Lower leg skin (tissue), 4 donors: ENCODE data around the gene IGFBP6. TPM values are rescaled to one million over a fixed set of nuclear protein-coding genes. Genes with fewer than 3 reads are reported as not detected.

ENCODE experiments used
- DNase-seq, 2 donors: peaks; one replicate each; pipeline ENCODE4 v3.0.0-alpha.2; 2019; ENCODE audit warnings: low spot score in 2 of 2
- H3K4me3 ChIP-seq: fragments of 200-600 bp; sonication (generic); 2 replicates; pipeline ENCODE4 v1.5.1; 2017; ENCODE audit warnings: mild to moderate bottlenecking, low read depth; ENCODE audit not compliant: poor library complexity, severe bottlenecking
- POLR2A ChIP-seq, 2 donors: fragments of 450-650 bp; IDR thresholded peaks; one replicate each; pipeline ENCODE4 v1.6.1; 2016 to 2017; ENCODE audit warnings: antibody characterized with exemption in 2 of 2, mild to moderate bottlenecking in 1 of 2, moderate library complexity in 1 of 2
- WGBS, 2 donors: methylation state at CpG; one replicate each; pipeline ENCODE4 v1.1.5; 2018; 5-methylcytosine and 5-hydroxymethylcytosine counted together
- intact Hi-C: fragments of 100-400 bp; cut with DNase I; formaldehyde crosslinking; loops from one replicate; pipeline ENCODE4 v1.15.0; 2023; ENCODE audit warnings: low total_unique reads
- total RNA-seq, 4 donors: library from RNA; depleted of rRNA; stranded (reverse); fragments of >200 nt; gene quantifications; one replicate each; pipeline ENCODE4 v1.1.0, GENCODE V29; 2016
- TF ChIP-seq, protein P1 (sequence below), 3 donors: fragments of 450-650 bp; IDR thresholded peaks; one replicate each; pipeline ENCODE4 v1.5.1; 2016; ENCODE audit warnings: antibody characterized with exemption in 3 of 3, mild to moderate bottlenecking in 3 of 3, moderate library complexity in 2 of 3

The IGFBP6 gene, protein sequence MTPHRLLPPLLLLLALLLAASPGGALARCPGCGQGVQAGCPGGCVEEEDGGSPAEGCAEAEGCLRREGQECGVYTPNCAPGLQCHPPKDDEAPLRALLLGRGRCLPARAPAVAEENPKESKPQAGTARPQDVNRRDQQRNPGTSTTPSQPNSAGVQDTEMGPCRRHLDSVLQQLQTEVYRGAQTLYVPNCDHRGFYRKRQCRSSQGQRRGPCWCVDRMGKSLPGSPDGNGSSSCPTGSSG
- total RNA-seq = 100 to 1,000 TPM in 1 of 4 donors, 10 to 100 TPM in 3; 22.0 to 508 (median 68.9) TPM

DNA sequence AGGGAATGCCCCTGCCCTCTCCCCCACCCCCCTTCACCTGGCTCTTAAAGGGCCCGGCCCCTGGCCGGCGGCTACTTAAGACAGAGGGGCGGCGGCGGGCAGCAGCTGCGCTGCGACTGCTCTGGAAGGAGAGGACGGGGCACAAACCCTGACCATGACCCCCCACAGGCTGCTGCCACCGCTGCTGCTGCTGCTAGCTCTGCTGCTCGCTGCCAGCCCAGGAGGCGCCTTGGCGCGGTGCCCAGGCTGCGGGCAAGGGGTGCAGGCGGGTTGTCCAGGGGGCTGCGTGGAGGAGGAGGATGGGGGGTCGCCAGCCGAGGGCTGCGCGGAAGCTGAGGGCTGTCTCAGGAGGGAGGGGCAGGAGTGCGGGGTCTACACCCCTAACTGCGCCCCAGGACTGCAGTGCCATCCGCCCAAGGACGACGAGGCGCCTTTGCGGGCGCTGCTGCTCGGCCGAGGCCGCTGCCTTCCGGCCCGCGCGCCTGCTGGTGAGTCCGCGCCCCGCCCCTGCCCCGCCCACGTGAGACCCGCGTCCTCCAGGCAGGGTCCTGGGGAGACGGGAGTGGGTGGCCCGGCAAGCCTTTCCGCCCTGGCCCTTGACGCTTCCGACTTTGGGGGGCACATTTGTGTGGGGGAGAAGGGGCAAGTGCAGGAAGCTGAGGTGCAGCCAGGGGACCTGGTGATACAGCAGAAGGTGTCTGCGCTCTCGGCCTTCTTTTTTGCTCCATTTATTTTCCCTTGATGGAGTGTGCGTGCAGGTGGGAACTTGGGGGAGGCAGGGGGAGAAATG lies at the start of gene IGFBP6:
Gene IGFBP6 (plus strand): TSS at position 104 of the 790 bp plus-strand sequence. CDS start 51 bp downstream, at position 155.
- TF ChIP-seq, protein P1, sequence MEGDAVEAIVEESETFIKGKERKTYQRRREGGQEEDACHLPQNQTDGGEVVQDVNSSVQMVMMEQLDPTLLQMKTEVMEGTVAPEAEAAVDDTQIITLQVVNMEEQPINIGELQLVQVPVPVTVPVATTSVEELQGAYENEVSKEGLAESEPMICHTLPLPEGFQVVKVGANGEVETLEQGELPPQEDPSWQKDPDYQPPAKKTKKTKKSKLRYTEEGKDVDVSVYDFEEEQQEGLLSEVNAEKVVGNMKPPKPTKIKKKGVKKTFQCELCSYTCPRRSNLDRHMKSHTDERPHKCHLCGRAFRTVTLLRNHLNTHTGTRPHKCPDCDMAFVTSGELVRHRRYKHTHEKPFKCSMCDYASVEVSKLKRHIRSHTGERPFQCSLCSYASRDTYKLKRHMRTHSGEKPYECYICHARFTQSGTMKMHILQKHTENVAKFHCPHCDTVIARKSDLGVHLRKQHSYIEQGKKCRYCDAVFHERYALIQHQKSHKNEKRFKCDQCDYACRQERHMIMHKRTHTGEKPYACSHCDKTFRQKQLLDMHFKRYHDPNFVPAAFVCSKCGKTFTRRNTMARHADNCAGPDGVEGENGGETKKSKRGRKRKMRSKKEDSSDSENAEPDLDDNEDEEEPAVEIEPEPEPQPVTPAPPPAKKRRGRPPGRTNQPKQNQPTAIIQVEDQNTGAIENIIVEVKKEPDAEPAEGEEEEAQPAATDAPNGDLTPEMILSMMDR (IDR thresholded peaks at IDR 0.05) = no peak
- TF ChIP-seq POLR2A (IDR thresholded peaks at IDR 0.05) = no peak
- intact Hi-C loops = no loop called here
- H3K4me3 ChIP-seq = peak within 1 kb of the TSS; percentile 56
- DNase-seq = peak in 1 of 2 donors; percentile 91
- WGBS, 2 donors = 2 to 3% methylated on average over 23 to 42 of the region's 51 CpGs

DNA sequence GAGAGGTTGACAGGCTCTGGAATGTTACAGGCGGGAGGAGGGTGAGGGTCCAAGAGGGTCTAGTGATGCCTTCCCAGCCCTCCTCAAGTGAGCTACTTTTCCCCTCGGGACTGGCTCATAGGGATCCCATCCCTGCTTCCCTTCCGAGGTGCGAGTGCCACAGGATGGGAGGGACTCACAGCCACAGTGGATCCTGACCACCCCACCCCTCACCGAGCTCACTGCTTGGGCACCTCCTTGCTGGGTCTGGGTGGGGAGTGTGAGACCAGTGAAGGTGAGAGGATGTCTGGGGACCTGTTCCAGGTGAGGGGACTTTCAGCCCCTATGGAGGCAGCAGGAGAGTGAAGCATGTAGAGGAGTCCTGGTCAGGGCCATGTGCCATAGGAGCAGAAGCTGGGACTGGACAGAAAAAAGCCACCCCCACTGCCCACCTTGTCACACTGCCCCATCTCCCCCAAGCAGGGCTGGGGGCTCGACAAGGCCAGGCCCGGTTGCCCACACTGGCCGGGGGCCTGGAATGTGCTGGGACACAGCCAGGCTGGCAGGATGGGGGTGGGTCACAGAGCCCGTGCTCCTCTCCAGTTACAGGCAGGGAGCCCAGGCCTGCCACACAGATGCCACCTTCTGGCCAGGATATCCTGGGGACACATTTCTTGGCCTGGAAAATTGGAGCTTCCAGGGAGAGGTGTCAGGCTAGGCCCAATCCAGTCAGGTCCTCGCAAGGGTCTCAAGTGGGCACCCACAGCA lies 49.3 kb upstream of the IGFBP6 start:
- TF ChIP-seq, protein P1 (IDR thresholded peaks at IDR 0.05) = no peak
- no peak for TF ChIP-seq POLR2A (IDR thresholded peaks at IDR 0.05)
- 32 to 33% methylated on average over 8 to 10 of the region's 10 CpGs for WGBS, 2 donors
- no peak overlapping the region for H3K4me3 ChIP-seq
- intact Hi-C loops = no loop called here
- DNase-seq = peak in 1 of 2 donors; percentile 92

DNA sequence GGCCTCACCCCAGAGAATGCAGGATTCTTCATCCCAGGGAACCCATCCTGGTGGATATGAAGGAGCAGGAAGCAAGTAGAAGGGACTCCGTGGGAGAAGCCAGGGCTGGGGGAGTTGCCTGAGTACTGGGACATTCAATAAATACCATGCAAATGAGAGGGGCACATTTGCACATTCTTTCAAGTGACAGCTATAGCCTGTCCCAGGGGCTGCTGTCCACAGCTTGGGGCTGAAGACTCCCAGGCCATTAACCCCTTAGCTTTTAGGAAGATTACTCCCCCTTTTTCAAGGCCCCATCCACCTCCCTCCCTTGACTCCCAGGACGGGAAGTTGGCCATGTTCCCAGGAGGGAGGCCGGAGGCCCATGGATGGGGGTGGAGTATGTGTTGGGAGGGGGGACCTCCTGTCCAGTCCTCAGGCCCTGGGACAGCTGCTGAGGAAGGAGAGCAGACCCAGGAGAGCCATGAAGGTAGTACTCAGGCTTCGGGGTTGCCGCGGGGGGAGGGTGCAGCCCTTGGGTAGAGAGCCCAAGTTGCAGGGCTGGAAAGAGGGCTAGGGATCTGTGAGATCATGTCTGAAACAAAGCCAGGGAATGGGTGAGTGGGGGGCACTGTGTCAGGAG lies 48.6 kb upstream of the IGFBP6 start:
- WGBS, 2 donors = 38 to 50% methylated on average over 6 of the region's 6 CpGs
- no peak for TF ChIP-seq POLR2A (IDR thresholded peaks at IDR 0.05)
- TF ChIP-seq, protein P1 (IDR thresholded peaks at IDR 0.05) = no peak
- peak overlapping the region; percentile 10 for H3K4me3 ChIP-seq
- intact Hi-C loops = no loop called here
- peak in 1 of 2 donors; percentile 94 for DNase-seq

DNA sequence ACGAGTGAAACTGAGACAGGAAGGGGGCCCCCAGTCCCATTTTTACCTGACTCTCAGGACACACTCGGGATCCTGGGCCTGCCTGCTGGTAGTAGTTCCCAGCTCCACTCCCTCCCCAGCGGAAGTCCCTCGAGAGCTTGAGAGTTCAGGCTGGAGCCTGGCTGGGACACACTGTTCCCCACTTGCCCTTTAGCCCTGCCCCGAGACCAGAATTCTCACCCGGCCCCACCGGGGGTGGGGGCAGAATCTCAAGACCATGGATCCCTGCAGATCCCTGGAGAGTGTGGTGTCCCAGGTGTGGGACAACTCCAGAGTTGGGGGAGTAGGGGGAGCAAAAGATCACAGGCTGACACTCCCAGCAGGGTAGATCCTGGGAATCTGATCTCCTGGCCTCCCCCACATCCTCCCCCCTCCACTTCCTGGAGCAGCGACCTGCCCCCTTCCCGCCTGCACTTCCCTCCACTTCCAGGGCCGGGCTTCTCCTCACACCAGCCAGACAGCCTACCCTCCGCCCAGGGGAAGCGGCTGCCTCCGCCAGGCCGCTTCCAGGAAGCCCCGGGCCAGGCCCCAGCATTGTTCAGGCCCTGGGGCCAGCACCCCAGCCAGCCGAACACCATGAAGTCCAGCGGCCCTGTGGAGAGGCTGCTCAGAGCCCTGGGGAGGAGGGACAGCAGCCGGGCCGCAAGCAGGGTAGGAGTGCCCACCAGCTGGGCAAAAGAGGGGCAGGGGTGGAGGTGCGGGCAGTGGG lies 47.7 kb upstream of the IGFBP6 start, which contains the start of gene TNS2:
Gene TNS2 (plus strand): TSS at position 495 of the 748 bp plus-strand sequence. CDS start 121 bp downstream, at position 616.
- 39 to 46% methylated on average over 20 of the region's 20 CpGs for WGBS, 2 donors
- intact Hi-C loops = no loop called here
- TF ChIP-seq POLR2A (IDR thresholded peaks at IDR 0.05) = peak in 1 of 2 donors; percentile 6
- TF ChIP-seq, protein P1 (IDR thresholded peaks at IDR 0.05) = no peak
- peak; percentile 85 to 97 for DNase-seq
- peak within 1 kb of the TSS; percentile 48 for H3K4me3 ChIP-seq
